A549 (cell line): ENCODE measurements around the gene PLA2G7. TPM values are rescaled to one million over a fixed set of nuclear protein-coding genes. Genes with fewer than 3 reads are reported as not detected.

Experiments used
- ATAC-seq, 2 experiments: fragments of 200-7000 bp in 1 of 2; fragments of >200 bp in 1 of 2; cut with Nextera tagmentation in 1 of 2; cut with Tn5 transposase in 1 of 2; 3 replicates each; pipeline versions ENCODE4 v1.8.0 to v1.9.1; 2018 to 2020; ENCODE audit warnings: mild to moderate bottlenecking in 1 of 2, moderate library complexity in 1 of 2
- CTCF ChIA-PET: fragments of 300-600 bp; sonication (Branson Sonifier 250); formaldehyde crosslinking; extraction: SDS; loops from one replicate; lab custom pipeline; 2021; ENCODE audit warnings: antibody characterized with exemption, inconsistent platforms; lab: Yijun Ruan, JAX
- POLR2A ChIA-PET: fragments of 350-600 bp; formaldehyde crosslinking; extraction: SDS; loops from one replicate; lab custom pipeline; 2021; ENCODE audit warnings: antibody characterized with exemption, inconsistent platforms; lab: Yijun Ruan, JAX
- DNase-seq, 2 experiments: peaks; one replicate each; pipeline versions ENCODE4 v3.0.0 to v3.0.0-alpha.2; 2011 to 2016; ENCODE audit warnings: low read depth in 1 of 2, low spot score in 1 of 2
- FAIRE-seq: peaks from 2 replicates; lab custom pipeline; 2011; peaks lifted over from hg19 to GRCh38; lab: Jason Lieb, UNC
- H3K27ac ChIP-seq, 2 experiments: fragments of >200 bp; sonication (Bioruptor Twin); formaldehyde crosslinking; 3 replicates each; pipeline ENCODE4 v1.5.1; 2016 to 2017
- H3K4me1 ChIP-seq: fragments of >200 bp; sonication (Bioruptor Twin); formaldehyde crosslinking; 3 replicates; pipeline ENCODE4 v1.6.1; 2016
- H3K4me2 ChIP-seq: fragments of >200 bp; sonication (Bioruptor Twin); formaldehyde crosslinking; 3 replicates; pipeline ENCODE4 v1.6.1; 2016
- H3K4me3 ChIP-seq: fragments of >200 bp; sonication (Bioruptor Twin); formaldehyde crosslinking; 3 replicates; pipeline ENCODE4 v1.5.1; 2016
- H3K9me3 ChIP-seq: fragments of >200 bp; sonication (Bioruptor Twin); formaldehyde crosslinking; 3 replicates; pipeline ENCODE4 v1.6.1; 2016
- BCL3 ChIP-seq: fragments of >200 bp; sonication (Bioruptor Twin); formaldehyde crosslinking; IDR thresholded peaks from 3 replicates; pipeline ENCODE4 v1.6.1; 2016
- CTCF ChIP-seq: fragments of >200 bp; sonication (Bioruptor Twin); formaldehyde crosslinking; IDR thresholded peaks from 3 replicates; pipeline ENCODE4 v1.5.1; 2016
- EHMT2 ChIP-seq: fragments of 200-600 bp; sonication (generic); IDR thresholded peaks from 2 replicates; pipeline ENCODE4 v1.6.1; 2016; ENCODE audit warnings: antibody characterized with exemption, low read depth, mild to moderate bottlenecking, moderate library complexity
- ESRRA ChIP-seq: fragments of 150-350 bp; IDR thresholded peaks from 2 replicates; pipeline ENCODE4 v1.6.1; 2014; ENCODE audit warnings: mild to moderate bottlenecking, low read length, borderline replicate concordance
- HES2 ChIP-seq: fragments of >200 bp; sonication (Bioruptor Twin); formaldehyde crosslinking; IDR thresholded peaks from 2 replicates; pipeline ENCODE4 v1.6.1; 2016
- HOXB5 ChIP-seq: fragments of 250-450 bp; sonication (Bioruptor Pico); IDR thresholded peaks from 2 replicates; pipeline ENCODE4 v1.5.0; 2020; ENCODE audit warnings: mild to moderate bottlenecking, moderate library complexity
- KDM5A ChIP-seq: fragments of 200-600 bp; sonication (generic); IDR thresholded peaks from 2 replicates; pipeline ENCODE4 v1.6.1; 2016; ENCODE audit warnings: antibody characterized with exemption, mild to moderate bottlenecking
- MYC ChIP-seq: IDR thresholded peaks from 2 replicates; pipeline ENCODE4 v1.6.1; 2012; ENCODE audit warnings: mild to moderate bottlenecking, inconsistent platforms, low read length, improper control_type of control experiment, borderline replicate concordance
- RARB ChIP-seq: fragments of 250-450 bp; sonication (Bioruptor Pico); IDR thresholded peaks from 2 replicates; pipeline ENCODE4 v1.8.0; 2021; ENCODE audit warnings: mild to moderate bottlenecking, moderate library complexity
- RCOR1 ChIP-seq: fragments of 150-350 bp; IDR thresholded peaks from 2 replicates; pipeline ENCODE4 v1.6.1; 2014; ENCODE audit warnings: antibody characterized with exemption, low read length, low read depth
- TP53 ChIP-seq: fragments of 250-450 bp; sonication (Bioruptor Pico); IDR thresholded peaks from 2 replicates; pipeline ENCODE4 v1.5.0; 2021; ENCODE audit warnings: mild to moderate bottlenecking, moderate library complexity
- ZC3H11A ChIP-seq: fragments of 450-650 bp; IDR thresholded peaks from 2 replicates; pipeline ENCODE4 v1.6.1; 2014; ENCODE audit warnings: antibody characterized with exemption, mild to moderate bottlenecking
- ZNF302 ChIP-seq: fragments of 250-450 bp; sonication (Bioruptor Pico); IDR thresholded peaks from 2 replicates; pipeline ENCODE4 v1.9.0; 2021; ENCODE audit warnings: inconsistent platforms, mild to moderate bottlenecking, moderate library complexity
- WGBS: methylation state at CpG from one replicate; pipeline ENCODE4 v1.1.6; 2017; ENCODE audit errors: missing lambda C conversion rate; 5-methylcytosine and 5-hydroxymethylcytosine counted together
- polyA plus RNA-seq, 4 experiments: library from polyadenylated mRNA; depleted of rRNA in 3 of 4; stranded (reverse); fragments of >200 nt; fragmentation: RNase III in 1 of 4; extraction: RNeasy Plus Mini Kit Qiagen cat#74134 plus additional on column Dnase treatment in 1 of 4; gene quantifications; 2 replicates in 3 of 4; 3 replicates in 1 of 4; pipeline ENCODE4 v1.2.3, GENCODE V29; 2011 to 2017
- TF ChIP-seq, protein P1 (sequence below): IDR thresholded peaks from 2 replicates; pipeline ENCODE4 v1.6.1; 2012
- TF ChIP-seq, protein P2 (sequence below): IDR thresholded peaks from 2 replicates; pipeline ENCODE4 v1.6.1; 2012; ENCODE audit warnings: low read depth, borderline replicate concordance
- TF ChIP-seq, protein P3 (sequence below): fragments of 250-450 bp; sonication (Bioruptor Pico); IDR thresholded peaks from 2 replicates; pipeline ENCODE4 v1.5.0; 2020; ENCODE audit warnings: low read depth, mild to moderate bottlenecking, moderate library complexity
- TF ChIP-seq, protein P4 (sequence below): fragments of 450-650 bp; IDR thresholded peaks from 2 replicates; pipeline ENCODE4 v1.6.1; 2014; ENCODE audit warnings: antibody characterized with exemption

The PLA2G7 gene
- polyA plus RNA-seq, 2 of the 4 experiments (the other 2 are of a cell fraction), result 0.04 TPM; not detected in 1

DNA sequence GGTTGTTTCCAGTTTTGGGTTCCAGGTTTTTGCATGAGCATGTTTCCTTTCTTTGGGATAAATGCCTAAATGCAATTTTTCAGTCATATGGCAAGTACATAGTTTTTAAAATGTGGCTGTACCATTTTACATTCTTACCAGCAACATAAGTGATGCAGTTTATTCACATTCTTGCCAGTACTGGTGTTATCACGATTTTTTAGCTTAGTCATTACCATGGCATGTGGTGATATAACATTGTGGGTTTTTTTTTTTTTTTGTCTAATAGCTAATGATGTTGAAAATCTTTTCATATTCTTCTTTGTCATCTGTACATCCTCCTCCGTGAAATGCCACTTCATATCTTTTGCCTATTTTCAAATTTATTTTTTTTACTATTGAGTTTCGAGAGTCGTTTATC is 50.4 kb downstream of the PLA2G7 start:
- CTCF ChIA-PET, result no interaction called here
- no peaks in the 10 kb centered on the region for H3K4me1 ChIP-seq
- ATAC-seq, result no peak
- no peak for DNase-seq
- H3K4me2 ChIP-seq, result no peak overlapping the region
- FAIRE-seq, result no peak
- H3K4me3 ChIP-seq, result no peak overlapping the region
- TF ChIP-seq EHMT2, result no peak
- no peak for TF ChIP-seq MYC
- TF ChIP-seq, protein P1, sequence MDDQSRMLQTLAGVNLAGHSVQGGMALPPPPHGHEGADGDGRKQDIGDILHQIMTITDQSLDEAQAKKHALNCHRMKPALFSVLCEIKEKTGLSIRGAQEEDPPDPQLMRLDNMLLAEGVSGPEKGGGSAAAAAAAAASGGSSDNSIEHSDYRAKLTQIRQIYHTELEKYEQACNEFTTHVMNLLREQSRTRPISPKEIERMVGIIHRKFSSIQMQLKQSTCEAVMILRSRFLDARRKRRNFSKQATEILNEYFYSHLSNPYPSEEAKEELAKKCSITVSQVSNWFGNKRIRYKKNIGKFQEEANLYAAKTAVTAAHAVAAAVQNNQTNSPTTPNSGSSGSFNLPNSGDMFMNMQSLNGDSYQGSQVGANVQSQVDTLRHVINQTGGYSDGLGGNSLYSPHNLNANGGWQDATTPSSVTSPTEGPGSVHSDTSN, result no peak
- TF ChIP-seq KDM5A, result no peak
- TF ChIP-seq TP53 (CRISPR knock-in tag), result no peak
- POLR2A ChIA-PET, result no interaction called here
- WGBS, result 62% methylated on average over 4 of the region's 4 CpGs
- no peaks in the 10 kb centered on the region for H3K9me3 ChIP-seq
- no peak overlapping the region for H3K27ac ChIP-seq

- Histone ChIP-seq H3K9me3 (no peaks in the 10 kb centered on the region), H3K27ac (no peak overlapping the region), H3K4me1 (no peaks in the 10 kb centered on the region), H3K4me3 (no peak overlapping the region), H3K4me2 (no peak overlapping the region)
- DNase-seq (peak; percentile 9 to 18), ATAC-seq (peak in 1 of 2 experiments; percentile 49; a peak in 1 of 6 replicates), FAIRE-seq (no peak)
- ChIA-PET CTCF (no interaction called here), POLR2A (no interaction called here)
- 43% methylated on average over 4 of the region's 4 CpGs for WGBS
- TF ChIP-seq, protein P1, result no peak
- TF ChIP-seq, protein P2, sequence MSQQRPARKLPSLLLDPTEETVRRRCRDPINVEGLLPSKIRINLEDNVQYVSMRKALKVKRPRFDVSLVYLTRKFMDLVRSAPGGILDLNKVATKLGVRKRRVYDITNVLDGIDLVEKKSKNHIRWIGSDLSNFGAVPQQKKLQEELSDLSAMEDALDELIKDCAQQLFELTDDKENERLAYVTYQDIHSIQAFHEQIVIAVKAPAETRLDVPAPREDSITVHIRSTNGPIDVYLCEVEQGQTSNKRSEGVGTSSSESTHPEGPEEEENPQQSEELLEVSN, result no peak
- TF ChIP-seq, protein P3, sequence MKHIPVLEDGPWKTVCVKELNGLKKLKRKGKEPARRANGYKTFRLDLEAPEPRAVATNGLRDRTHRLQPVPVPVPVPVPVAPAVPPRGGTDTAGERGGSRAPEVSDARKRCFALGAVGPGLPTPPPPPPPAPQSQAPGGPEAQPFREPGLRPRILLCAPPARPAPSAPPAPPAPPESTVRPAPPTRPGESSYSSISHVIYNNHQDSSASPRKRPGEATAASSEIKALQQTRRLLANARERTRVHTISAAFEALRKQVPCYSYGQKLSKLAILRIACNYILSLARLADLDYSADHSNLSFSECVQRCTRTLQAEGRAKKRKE, result no peak
- TF ChIP-seq ZC3H11A (no peak), RARB (CRISPR knock-in tag) (no peak), BCL3 (no peak), ZNF302 (no peak), RCOR1 (no peak), ESRRA (no peak), HOXB5 (CRISPR knock-in tag) (no peak), HES2 (no peak), CTCF (no peak)
- TF ChIP-seq, protein P4, sequence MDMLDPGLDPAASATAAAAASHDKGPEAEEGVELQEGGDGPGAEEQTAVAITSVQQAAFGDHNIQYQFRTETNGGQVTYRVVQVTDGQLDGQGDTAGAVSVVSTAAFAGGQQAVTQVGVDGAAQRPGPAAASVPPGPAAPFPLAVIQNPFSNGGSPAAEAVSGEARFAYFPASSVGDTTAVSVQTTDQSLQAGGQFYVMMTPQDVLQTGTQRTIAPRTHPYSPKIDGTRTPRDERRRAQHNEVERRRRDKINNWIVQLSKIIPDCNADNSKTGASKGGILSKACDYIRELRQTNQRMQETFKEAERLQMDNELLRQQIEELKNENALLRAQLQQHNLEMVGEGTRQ, result no peak
Measured at GRCh38 chr6:46677314-46677654, 57.9 kb downstream of the PLA2G7 start.
